ENCODE results near the gene GPATCH2.

- TF ChIP-seq YY1 (IDR thresholded peaks at IDR 0.05; ENCODE audit: low read depth) = no peak
- TF ChIP-seq EP300 (IDR thresholded peaks at IDR 0.05; ENCODE audit: borderline replicate concordance) = no peak
- no peak for TF ChIP-seq FOXM1 (IDR thresholded peaks at IDR 0.05; ENCODE audit: borderline replicate concordance, low read depth)
- TF ChIP-seq, protein P1, sequence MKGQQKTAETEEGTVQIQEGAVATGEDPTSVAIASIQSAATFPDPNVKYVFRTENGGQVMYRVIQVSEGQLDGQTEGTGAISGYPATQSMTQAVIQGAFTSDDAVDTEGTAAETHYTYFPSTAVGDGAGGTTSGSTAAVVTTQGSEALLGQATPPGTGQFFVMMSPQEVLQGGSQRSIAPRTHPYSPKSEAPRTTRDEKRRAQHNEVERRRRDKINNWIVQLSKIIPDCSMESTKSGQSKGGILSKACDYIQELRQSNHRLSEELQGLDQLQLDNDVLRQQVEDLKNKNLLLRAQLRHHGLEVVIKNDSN (IDR thresholded peaks at IDR 0.05) = no peak
- TF ChIP-seq NFIC (IDR thresholded peaks at IDR 0.05) = no peak
- no peak for TF ChIP-seq CEBPB (IDR thresholded peaks at IDR 0.05)
- TF ChIP-seq, protein P2, sequence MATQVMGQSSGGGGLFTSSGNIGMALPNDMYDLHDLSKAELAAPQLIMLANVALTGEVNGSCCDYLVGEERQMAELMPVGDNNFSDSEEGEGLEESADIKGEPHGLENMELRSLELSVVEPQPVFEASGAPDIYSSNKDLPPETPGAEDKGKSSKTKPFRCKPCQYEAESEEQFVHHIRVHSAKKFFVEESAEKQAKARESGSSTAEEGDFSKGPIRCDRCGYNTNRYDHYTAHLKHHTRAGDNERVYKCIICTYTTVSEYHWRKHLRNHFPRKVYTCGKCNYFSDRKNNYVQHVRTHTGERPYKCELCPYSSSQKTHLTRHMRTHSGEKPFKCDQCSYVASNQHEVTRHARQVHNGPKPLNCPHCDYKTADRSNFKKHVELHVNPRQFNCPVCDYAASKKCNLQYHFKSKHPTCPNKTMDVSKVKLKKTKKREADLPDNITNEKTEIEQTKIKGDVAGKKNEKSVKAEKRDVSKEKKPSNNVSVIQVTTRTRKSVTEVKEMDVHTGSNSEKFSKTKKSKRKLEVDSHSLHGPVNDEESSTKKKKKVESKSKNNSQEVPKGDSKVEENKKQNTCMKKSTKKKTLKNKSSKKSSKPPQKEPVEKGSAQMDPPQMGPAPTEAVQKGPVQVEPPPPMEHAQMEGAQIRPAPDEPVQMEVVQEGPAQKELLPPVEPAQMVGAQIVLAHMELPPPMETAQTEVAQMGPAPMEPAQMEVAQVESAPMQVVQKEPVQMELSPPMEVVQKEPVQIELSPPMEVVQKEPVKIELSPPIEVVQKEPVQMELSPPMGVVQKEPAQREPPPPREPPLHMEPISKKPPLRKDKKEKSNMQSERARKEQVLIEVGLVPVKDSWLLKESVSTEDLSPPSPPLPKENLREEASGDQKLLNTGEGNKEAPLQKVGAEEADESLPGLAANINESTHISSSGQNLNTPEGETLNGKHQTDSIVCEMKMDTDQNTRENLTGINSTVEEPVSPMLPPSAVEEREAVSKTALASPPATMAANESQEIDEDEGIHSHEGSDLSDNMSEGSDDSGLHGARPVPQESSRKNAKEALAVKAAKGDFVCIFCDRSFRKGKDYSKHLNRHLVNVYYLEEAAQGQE (IDR thresholded peaks at IDR 0.05; ENCODE audit: low read depth) = no peak
- TF ChIP-seq RAD21 (IDR thresholded peaks at IDR 0.05; ENCODE audit: low read depth) = no peak
- TF ChIP-seq TAF1 (IDR thresholded peaks at IDR 0.05; ENCODE audit: low read depth) = no peak
- TF ChIP-seq, protein P3, sequence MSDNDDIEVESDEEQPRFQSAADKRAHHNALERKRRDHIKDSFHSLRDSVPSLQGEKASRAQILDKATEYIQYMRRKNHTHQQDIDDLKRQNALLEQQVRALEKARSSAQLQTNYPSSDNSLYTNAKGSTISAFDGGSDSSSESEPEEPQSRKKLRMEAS (IDR thresholded peaks at IDR 0.05) = no peak
- no peak for TF ChIP-seq EGR1 (IDR thresholded peaks at IDR 0.05)
Observed at GRCh38 chr1:217432339-217432738, 198.6 kb downstream of the GPATCH2 start.

All from Ishikawa (cell line).